Skeletal muscle satellite cell (primary cell): Measurements from ENCODE around the gene NEURL1.
"Not testable (repeated sequence)": the region's sequence is repeated elsewhere in the genome, so short reads cannot be mapped to it uniquely, and the experiment has no call there.

Experiments used
- H3K27me3 ChIP-seq: 2 replicates; pipeline ENCODE4 v1.7.0; 2013; ENCODE audit warnings: low read length; ENCODE audit not compliant: control insufficient read depth, insufficient read depth
- H3K36me3 ChIP-seq: 2 replicates; pipeline ENCODE4 v1.7.0; 2013; ENCODE audit warnings: mild to moderate bottlenecking, control low read depth, low read length; ENCODE audit not compliant: insufficient read depth
- H3K4me1 ChIP-seq: 2 replicates; pipeline ENCODE4 v1.7.0; 2013; ENCODE audit warnings: low read length; ENCODE audit not compliant: control insufficient read depth, insufficient read depth
- H3K4me2 ChIP-seq: 2 replicates; pipeline ENCODE4 v1.7.0; 2013; ENCODE audit warnings: mild to moderate bottlenecking, low read length
- H3K4me3 ChIP-seq: 2 replicates; pipeline ENCODE4 v1.7.0; 2013; ENCODE audit warnings: low read length
- H3K9ac ChIP-seq: 2 replicates; pipeline ENCODE4 v1.7.0; 2013; ENCODE audit warnings: mild to moderate bottlenecking, low read depth, low read length, moderate library complexity
- H3K9me3 ChIP-seq: replicated peaks from 2 replicates; pipeline ENCODE4 v1.7.0; 2013; ENCODE audit warnings: mild to moderate bottlenecking, control low read depth, low read length

Gene NEURL1

GRCh38 chr10:103479135-103479534 lies 14.4 kb upstream of the NEURL1 start, which contains the start of gene CALHM3:
TSS of gene CALHM3 (minus strand) at chr10:103479240. CDS start at chr10:103479032, 208 bp downstream.
- peaks cover 8% of the 10 kb centered on the region for H3K4me1 ChIP-seq
- H3K9ac ChIP-seq: no peak within 1 kb of the TSS
- no peaks in the 10 kb centered on the region for H3K27me3 ChIP-seq
- H3K9me3 ChIP-seq: no peaks in the 10 kb centered on the region
- no peaks in the 10 kb centered on the region for H3K36me3 ChIP-seq
- no peak within 1 kb of the TSS for H3K4me2 ChIP-seq
- H3K4me3 ChIP-seq: no peak within 1 kb of the TSS

- no peak overlapping the region for H3K4me2 ChIP-seq
- no peaks in the 10 kb centered on the region for H3K36me3 ChIP-seq
- H3K4me3 ChIP-seq: no peak overlapping the region
- H3K4me1 ChIP-seq: peaks cover 8% of the 10 kb centered on the region
- no peaks in the 10 kb centered on the region for H3K9me3 ChIP-seq
- H3K27me3 ChIP-seq: no peaks in the 10 kb centered on the region
- no peak overlapping the region for H3K9ac ChIP-seq
Observed at GRCh38 chr10:103480521-103480920, 13.0 kb upstream of the NEURL1 start.

GRCh38 chr10:103481974-103482531 lies 11.5 kb upstream of the NEURL1 start:
- Histone ChIP-seq H3K9me3 (no peaks in the 10 kb centered on the region), H3K4me1 (peaks cover 8% of the 10 kb centered on the region), H3K4me3 (no peak overlapping the region), H3K4me2 (no peak overlapping the region), H3K36me3 (no peaks in the 10 kb centered on the region), H3K9ac (no peak overlapping the region), H3K27me3 (no peaks in the 10 kb centered on the region)

GRCh38 chr10:103486635-103487409 lies 6.7 kb upstream of the NEURL1 start:
- H3K36me3 ChIP-seq, H3K4me1 ChIP-seq, H3K9me3 ChIP-seq, H3K4me2 ChIP-seq, H3K27me3 ChIP-seq, H3K9ac ChIP-seq, H3K4me3 ChIP-seq: not testable (repeated sequence)

DNA sequence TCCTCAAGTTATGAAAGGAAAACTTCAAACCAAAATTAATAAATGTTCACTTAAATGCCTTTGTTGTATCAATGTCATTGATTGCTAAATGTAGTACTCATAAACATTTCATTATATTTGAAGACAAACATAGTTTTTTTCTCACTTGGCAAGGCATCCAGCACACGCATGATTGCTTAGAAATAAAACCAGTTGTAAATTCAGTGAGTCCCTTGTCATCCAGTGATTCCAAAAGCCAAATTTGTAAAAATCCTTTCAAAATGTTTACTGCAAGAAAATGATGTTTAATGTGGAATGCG lies 6.1 kb upstream of the NEURL1 start:
- H3K4me3 ChIP-seq: no peak overlapping the region
- H3K9me3 ChIP-seq: no peaks in the 10 kb centered on the region
- H3K4me1 ChIP-seq: peaks cover 8% of the 10 kb centered on the region
- H3K4me2 ChIP-seq: no peak overlapping the region
- H3K27me3 ChIP-seq: peaks cover 8% of the 10 kb centered on the region
- no peak overlapping the region for H3K9ac ChIP-seq
- H3K36me3 ChIP-seq: no peaks in the 10 kb centered on the region

DNA sequence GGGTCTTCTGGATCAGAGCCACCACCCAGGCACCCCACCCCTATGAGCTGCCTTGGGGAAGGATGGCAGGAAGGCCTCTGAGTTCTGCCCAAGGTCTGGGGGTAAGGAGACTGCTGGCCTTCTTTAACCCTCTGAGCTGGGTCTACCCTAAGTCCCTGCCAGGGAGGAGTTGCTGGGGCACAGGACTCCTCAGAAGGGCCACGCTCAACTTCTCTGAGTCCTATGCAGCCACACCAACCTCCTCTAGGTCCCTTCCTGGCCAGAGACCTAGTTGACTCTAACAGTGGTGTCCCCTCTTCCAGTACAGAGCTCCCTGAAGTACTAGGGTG lies 2.6 kb upstream of the NEURL1 start:
- no peak overlapping the region for H3K4me3 ChIP-seq
- H3K9ac ChIP-seq: no peak overlapping the region
- peaks cover 23% of the 10 kb centered on the region for H3K4me1 ChIP-seq
- H3K9me3 ChIP-seq: no peaks in the 10 kb centered on the region
- H3K27me3 ChIP-seq: peaks cover 33% of the 10 kb centered on the region
- no peak overlapping the region for H3K4me2 ChIP-seq
- no peaks in the 10 kb centered on the region for H3K36me3 ChIP-seq

DNA sequence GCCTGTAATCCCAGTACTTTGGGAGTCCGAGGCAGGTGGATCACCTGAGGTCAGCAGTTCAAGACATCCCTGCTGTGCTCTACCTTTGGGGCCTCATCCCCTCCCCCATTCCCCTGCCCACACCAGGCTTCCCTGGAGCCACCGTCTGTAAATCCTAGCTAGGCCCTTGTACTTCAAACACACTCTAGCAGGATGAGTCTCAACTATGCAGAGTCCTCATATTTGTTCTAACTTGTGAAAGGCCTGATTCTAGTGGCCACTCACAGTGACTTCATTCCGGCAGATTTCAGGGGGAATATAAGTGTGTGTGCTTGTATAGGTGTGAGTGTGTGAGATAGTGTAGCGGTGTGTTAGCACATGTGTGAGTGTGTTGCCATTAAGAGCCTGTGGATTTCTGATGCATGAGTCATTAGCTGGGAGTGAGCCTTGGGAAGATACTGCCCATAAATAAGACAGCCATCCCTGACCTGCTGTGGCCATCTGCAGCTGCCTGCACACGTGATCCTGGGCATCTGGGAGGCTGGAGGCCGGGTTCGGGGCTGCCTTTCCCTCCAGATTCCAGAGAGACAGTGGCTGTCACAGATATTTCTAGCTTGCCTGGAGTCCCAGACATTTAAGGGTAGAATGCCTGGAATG lies 1.7 kb upstream of the NEURL1 start:
- peaks cover 42% of the 10 kb centered on the region for H3K27me3 ChIP-seq
- no peak overlapping the region for H3K4me3 ChIP-seq
- no peaks in the 10 kb centered on the region for H3K36me3 ChIP-seq
- H3K4me1 ChIP-seq: peaks cover 23% of the 10 kb centered on the region
- no peak overlapping the region for H3K9ac ChIP-seq
- no peaks in the 10 kb centered on the region for H3K9me3 ChIP-seq
- H3K4me2 ChIP-seq: no peak overlapping the region

GRCh38 chr10:103492655-103493261 lies 747 bp upstream of the NEURL1 start:
- Histone ChIP-seq H3K9ac (no peak overlapping the region), H3K4me2 (peak overlapping the region; percentile 89), H3K36me3 (no peaks in the 10 kb centered on the region), H3K4me3 (no peak overlapping the region), H3K4me1 (peaks cover 23% of the 10 kb centered on the region), H3K27me3 (peaks cover 48% of the 10 kb centered on the region), H3K9me3 (no peaks in the 10 kb centered on the region)

GRCh38 chr10:103493916-103494877 lies 692 bp downstream of the NEURL1 start:
- Histone ChIP-seq H3K4me1 (peaks cover 23% of the 10 kb centered on the region), H3K9ac (no peak overlapping the region), H3K36me3 (no peaks in the 10 kb centered on the region), H3K4me2 (peak overlapping the region; percentile 89), H3K9me3 (no peaks in the 10 kb centered on the region), H3K27me3 (peaks cover 57% of the 10 kb centered on the region), H3K4me3 (peak overlapping the region; percentile 63)

- H3K4me3 ChIP-seq: no peak overlapping the region
- no peak overlapping the region for H3K9ac ChIP-seq
- H3K4me2 ChIP-seq: no peak overlapping the region
- H3K9me3 ChIP-seq: no peaks in the 10 kb centered on the region
- peaks cover 23% of the 10 kb centered on the region for H3K4me1 ChIP-seq
- no peaks in the 10 kb centered on the region for H3K36me3 ChIP-seq
- peaks cover 63% of the 10 kb centered on the region for H3K27me3 ChIP-seq
Observed at GRCh38 chr10:103495321-103495720, 1.8 kb downstream of the NEURL1 start.
